HepG2 (cell line): ENCODE results near the gene CCM2L. TPM values are rescaled to one million over a fixed set of nuclear protein-coding genes. Genes with fewer than 3 reads are reported as not detected.

ENCODE experiments used
- CEBPB ChIP-seq: IDR thresholded peaks from 2 replicates; pipeline ENCODE4 v1.6.1; 2011; ENCODE audit warnings: low read depth, low read length, improper control_type of control experiment, borderline replicate concordance
- FLYWCH1 ChIP-seq: sonication (generic); formaldehyde crosslinking; IDR thresholded peaks from 2 replicates; pipeline ENCODE4 v1.8.1; 2023; ENCODE audit warnings: mild to moderate bottlenecking, missing genetic modification reagents
- HMG20A ChIP-seq: IDR thresholded peaks from 2 replicates; pipeline ENCODE4 v1.6.1; 2016; ENCODE audit warnings: borderline replicate concordance
- JUND ChIP-seq: sonication (generic); formaldehyde crosslinking; IDR thresholded peaks from 2 replicates; pipeline ENCODE4 v1.8.0; 2022; ENCODE audit warnings: mild to moderate bottlenecking, missing genetic modification reagents
- MEIS2 ChIP-seq: sonication (generic); formaldehyde crosslinking; IDR thresholded peaks from 2 replicates; pipeline ENCODE4 v1.9.0; 2021; ENCODE audit warnings: mild to moderate bottlenecking, missing genetic modification reagents
- MXI1 ChIP-seq: IDR thresholded peaks from 3 replicates; pipeline ENCODE4 v1.6.1; 2012; ENCODE audit warnings: low read depth, low read length, inconsistent platforms, borderline replicate concordance
- PHF8 ChIP-seq: sonication (generic); formaldehyde crosslinking; IDR thresholded peaks from 2 replicates; pipeline ENCODE4 v1.5.0; 2020; ENCODE audit warnings: missing genetic modification reagents
- PTBP1 ChIP-seq: fragments of 200-400 bp; formaldehyde crosslinking; IDR thresholded peaks from 2 replicates; pipeline ENCODE4 v1.6.1; 2018; ENCODE audit warnings: low read length, low read depth; ENCODE audit not compliant: poor library complexity, severe bottlenecking
- SMC3 ChIP-seq: IDR thresholded peaks from 2 replicates; pipeline ENCODE4 v1.6.1; 2011; ENCODE audit warnings: low read length, improper control_type of control experiment
- STAG1 ChIP-seq: sonication (generic); formaldehyde crosslinking; IDR thresholded peaks from 2 replicates; pipeline ENCODE4 v1.4.0; 2020; ENCODE audit warnings: missing genetic modification reagents
- THAP11 ChIP-seq: IDR thresholded peaks from 2 replicates; pipeline ENCODE4 v1.6.1; 2016; ENCODE audit warnings: missing biosample characterization, missing genetic modification reagents
- ZNF543 ChIP-seq: sonication (generic); formaldehyde crosslinking; IDR thresholded peaks from 2 replicates; pipeline ENCODE4 v1.4.0; 2020; ENCODE audit warnings: mild to moderate bottlenecking, missing genetic modification reagents
- ZNF605 ChIP-seq: sonication (generic); formaldehyde crosslinking; IDR thresholded peaks from 2 replicates; pipeline ENCODE4 v1.8.0; 2022; ENCODE audit warnings: mild to moderate bottlenecking, missing genetic modification reagents
- ZNF768 ChIP-seq: sonication (generic); formaldehyde crosslinking; IDR thresholded peaks from 2 replicates; pipeline ENCODE4 v1.4.0; 2020; ENCODE audit warnings: missing genetic modification reagents
- ZNF773 ChIP-seq: sonication (generic); formaldehyde crosslinking; IDR thresholded peaks from 2 replicates; pipeline ENCODE4 v1.4.0; 2020; ENCODE audit warnings: missing genetic modification reagents, borderline replicate concordance
- ZSCAN22 ChIP-seq: sonication (generic); formaldehyde crosslinking; IDR thresholded peaks from 2 replicates; pipeline ENCODE4 v1.4.0; 2020; ENCODE audit warnings: mild to moderate bottlenecking, missing genetic modification reagents
- polyA plus RNA-seq, 8 experiments: library from polyadenylated mRNA; depleted of rRNA in 3 of 8; stranded (reverse) in 7 of 8; unstranded in 1 of 8; fragments of >200 nt; fragmentation: Illumina TruSeq in 4 of 8; extraction: Trizol in 4 of 8; gene quantifications; 2 replicates each; pipeline versions ENCODE4 v1.2.1 to v1.2.3, GENCODE V29; 2011 to 2016; ENCODE audit warnings: low read depth in 4 of 8, missing spikeins in 1 of 8, mixed read lengths in 1 of 8; ENCODE audit not compliant: insufficient read depth in 1 of 8
- total RNA-seq, 5 experiments: library from RNA; depleted of rRNA; stranded (reverse); fragments of >200 nt; fragmentation: Illumina TruSeq; extraction: Trizol; gene quantifications; 2 replicates each; pipeline ENCODE4 v1.2.3, GENCODE V29; 2016; ENCODE audit warnings: low read depth in 1 of 5
- TF ChIP-seq, protein P1 (sequence below): sonication (generic); formaldehyde crosslinking; IDR thresholded peaks from 2 replicates; pipeline ENCODE4 v1.9.0; 2021; ENCODE audit warnings: missing genetic modification reagents, mild to moderate bottlenecking, borderline replicate concordance
- TF ChIP-seq, protein P2 (sequence below): IDR thresholded peaks from 2 replicates; pipeline ENCODE4 v1.6.1; 2016; ENCODE audit warnings: low read depth, control low read depth
- TF ChIP-seq, protein P3 (sequence below): sonication (generic); formaldehyde crosslinking; conservative IDR thresholded peaks from 2 replicates; pipeline ENCODE4 v1.8.0; 2022; ENCODE audit warnings: low read depth, missing genetic modification reagents
- TF ChIP-seq, protein P4 (sequence below): sonication (generic); formaldehyde crosslinking; IDR thresholded peaks from 2 replicates; pipeline ENCODE4 v1.8.1; 2023; ENCODE audit warnings: missing genetic modification reagents, inconsistent platforms, borderline replicate concordance
- TF ChIP-seq, protein P5 (sequence below): sonication (generic); formaldehyde crosslinking; IDR thresholded peaks from 2 replicates; pipeline ENCODE4 v1.8.1; 2023; ENCODE audit warnings: mild to moderate bottlenecking, missing genetic modification reagents, borderline replicate concordance

Gene CCM2L
- total and polyA plus RNA-seq, 2 of the 13 experiments (the other 11 are each of a cell fraction or from before 2014, with no cell fraction given): 0.15 TPM; not detected in 1

DNA sequence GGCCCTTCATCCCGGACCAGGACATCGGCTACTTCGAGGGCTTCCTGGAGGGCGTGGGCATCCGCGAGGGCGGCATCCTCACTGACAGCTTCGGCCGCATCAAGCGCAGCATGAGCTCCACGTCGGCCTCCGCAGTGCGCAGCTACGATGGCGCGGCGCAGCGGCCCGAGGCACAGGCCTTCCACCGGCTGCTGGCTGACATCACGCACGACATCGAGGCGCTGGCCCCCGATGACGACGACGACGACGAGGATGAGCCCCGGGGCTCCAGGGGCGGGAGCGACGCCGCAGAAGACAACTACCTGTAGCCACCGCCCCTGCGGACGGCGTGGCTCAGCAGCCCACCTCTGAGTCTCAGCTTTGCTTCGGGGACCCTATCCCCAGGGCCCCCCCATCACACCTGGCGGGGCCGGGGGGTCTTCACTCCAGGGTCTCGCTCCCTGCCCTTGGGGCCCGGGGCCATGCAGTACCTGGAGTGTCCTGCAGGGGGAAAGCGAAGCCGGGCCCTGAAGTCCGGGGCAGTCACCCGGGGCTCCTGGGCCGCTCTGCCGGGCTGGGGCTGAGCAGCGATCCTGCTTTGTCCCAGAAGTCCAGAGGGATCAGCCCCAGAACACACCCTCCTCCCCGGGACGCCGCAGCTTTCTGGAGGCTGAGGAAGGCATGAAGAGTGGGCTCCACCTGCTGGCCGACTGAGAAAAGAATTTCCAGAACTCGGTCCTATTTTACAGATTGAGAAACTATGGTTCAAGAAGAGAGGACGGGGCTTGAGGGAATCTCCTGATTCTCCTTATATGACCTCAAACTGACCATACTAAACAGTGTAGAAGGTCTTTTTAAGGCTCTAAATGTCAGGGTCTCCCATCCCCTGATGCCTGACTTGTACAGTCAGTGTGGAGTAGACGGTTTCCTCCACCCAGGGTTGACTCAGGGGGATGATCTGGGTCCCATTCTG, 21.0 kb downstream of the CCM2L start (continued):
- TF ChIP-seq STAG1 (CRISPR knock-in tag) (peak; percentile 83), FLYWCH1 (CRISPR knock-in tag) (peak; percentile 72; the same call in 1 of the 2 replicates), ZNF768 (peak; percentile 10; the same call in 1 of the 2 replicates), MXI1 (0 out of 3 replicates have a peak, but pooled peaks have one; percentile 35), PHF8 (0 out of 2 replicates have a peak, but pooled peaks have one; percentile 24), SMC3 (peak; percentile 82), THAP11 (peak; percentile 52; the same call in 1 of the 2 replicates), ZNF773 (CRISPR knock-in tag) (0 out of 2 replicates have a peak, but pooled peaks have one; percentile 19), PTBP1 (peak; percentile 76), JUND (CRISPR knock-in tag) (no peak), ZSCAN22 (CRISPR knock-in tag) (no peak), HMG20A (CRISPR knock-in tag) (no peak), MEIS2 (peak; percentile 62), ZNF543 (CRISPR knock-in tag) (peak; percentile 87), CEBPB (no peak), ZNF605 (CRISPR knock-in tag) (peak; percentile 35; the same call in 1 of the 2 replicates)
- TF ChIP-seq, protein P1, sequence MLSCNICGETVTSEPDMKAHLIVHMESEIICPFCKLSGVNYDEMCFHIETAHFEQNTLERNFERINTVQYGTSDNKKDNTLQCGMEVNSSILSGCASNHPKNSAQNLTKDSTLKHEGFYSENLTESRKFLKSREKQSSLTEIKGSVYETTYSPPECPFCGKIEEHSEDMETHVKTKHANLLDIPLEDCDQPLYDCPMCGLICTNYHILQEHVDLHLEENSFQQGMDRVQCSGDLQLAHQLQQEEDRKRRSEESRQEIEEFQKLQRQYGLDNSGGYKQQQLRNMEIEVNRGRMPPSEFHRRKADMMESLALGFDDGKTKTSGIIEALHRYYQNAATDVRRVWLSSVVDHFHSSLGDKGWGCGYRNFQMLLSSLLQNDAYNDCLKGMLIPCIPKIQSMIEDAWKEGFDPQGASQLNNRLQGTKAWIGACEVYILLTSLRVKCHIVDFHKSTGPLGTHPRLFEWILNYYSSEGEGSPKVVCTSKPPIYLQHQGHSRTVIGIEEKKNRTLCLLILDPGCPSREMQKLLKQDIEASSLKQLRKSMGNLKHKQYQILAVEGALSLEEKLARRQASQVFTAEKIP: no peak
- TF ChIP-seq, protein P2, sequence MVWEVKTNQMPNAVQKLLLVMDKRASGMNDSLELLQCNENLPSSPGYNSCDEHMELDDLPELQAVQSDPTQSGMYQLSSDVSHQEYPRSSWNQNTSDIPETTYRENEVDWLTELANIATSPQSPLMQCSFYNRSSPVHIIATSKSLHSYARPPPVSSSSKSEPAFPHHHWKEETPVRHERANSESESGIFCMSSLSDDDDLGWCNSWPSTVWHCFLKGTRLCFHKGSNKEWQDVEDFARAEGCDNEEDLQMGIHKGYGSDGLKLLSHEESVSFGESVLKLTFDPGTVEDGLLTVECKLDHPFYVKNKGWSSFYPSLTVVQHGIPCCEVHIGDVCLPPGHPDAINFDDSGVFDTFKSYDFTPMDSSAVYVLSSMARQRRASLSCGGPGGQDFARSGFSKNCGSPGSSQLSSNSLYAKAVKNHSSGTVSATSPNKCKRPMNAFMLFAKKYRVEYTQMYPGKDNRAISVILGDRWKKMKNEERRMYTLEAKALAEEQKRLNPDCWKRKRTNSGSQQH (CRISPR knock-in tag): no peak
- TF ChIP-seq, protein P3, sequence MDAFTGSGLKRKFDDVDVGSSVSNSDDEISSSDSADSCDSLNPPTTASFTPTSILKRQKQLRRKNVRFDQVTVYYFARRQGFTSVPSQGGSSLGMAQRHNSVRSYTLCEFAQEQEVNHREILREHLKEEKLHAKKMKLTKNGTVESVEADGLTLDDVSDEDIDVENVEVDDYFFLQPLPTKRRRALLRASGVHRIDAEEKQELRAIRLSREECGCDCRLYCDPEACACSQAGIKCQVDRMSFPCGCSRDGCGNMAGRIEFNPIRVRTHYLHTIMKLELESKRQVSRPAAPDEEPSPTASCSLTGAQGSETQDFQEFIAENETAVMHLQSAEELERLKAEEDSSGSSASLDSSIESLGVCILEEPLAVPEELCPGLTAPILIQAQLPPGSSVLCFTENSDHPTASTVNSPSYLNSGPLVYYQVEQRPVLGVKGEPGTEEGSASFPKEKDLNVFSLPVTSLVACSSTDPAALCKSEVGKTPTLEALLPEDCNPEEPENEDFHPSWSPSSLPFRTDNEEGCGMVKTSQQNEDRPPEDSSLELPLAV: no peak
- TF ChIP-seq, protein P4, sequence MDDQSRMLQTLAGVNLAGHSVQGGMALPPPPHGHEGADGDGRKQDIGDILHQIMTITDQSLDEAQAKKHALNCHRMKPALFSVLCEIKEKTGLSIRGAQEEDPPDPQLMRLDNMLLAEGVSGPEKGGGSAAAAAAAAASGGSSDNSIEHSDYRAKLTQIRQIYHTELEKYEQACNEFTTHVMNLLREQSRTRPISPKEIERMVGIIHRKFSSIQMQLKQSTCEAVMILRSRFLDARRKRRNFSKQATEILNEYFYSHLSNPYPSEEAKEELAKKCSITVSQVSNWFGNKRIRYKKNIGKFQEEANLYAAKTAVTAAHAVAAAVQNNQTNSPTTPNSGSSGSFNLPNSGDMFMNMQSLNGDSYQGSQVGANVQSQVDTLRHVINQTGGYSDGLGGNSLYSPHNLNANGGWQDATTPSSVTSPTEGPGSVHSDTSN (CRISPR knock-in tag): no peak
- TF ChIP-seq, protein P5, sequence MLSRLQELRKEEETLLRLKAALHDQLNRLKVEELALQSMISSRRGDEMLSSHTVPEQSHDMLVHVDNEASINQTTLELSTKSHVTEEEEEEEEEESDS (CRISPR knock-in tag): no peak
